BJ (cell line): ENCODE data around the gene GRM5. TPM values are rescaled to one million over a fixed set of nuclear protein-coding genes. Genes with fewer than 3 reads are reported as not detected.
"Not testable (repeated sequence)": the region's sequence is repeated elsewhere in the genome, so short reads cannot be mapped to it uniquely, and the experiment has no call there.

ENCODE experiments used
- CTCF ChIA-PET: fragments of 350-600 bp; formaldehyde crosslinking; extraction: SDS; loops from one replicate; lab custom pipeline; 2021; ENCODE audit warnings: antibody characterized with exemption, inconsistent platforms; lab: Yijun Ruan, JAX
- POLR2A ChIA-PET: fragments of 300-600 bp; sonication (Branson Sonifier 250); formaldehyde crosslinking; extraction: SDS; loops from one replicate; lab custom pipeline; 2021; ENCODE audit warnings: antibody characterized with exemption; lab: Charles Lee
- DNase-seq: peaks from one replicate; pipeline ENCODE4 v3.0.0-alpha.2; 2011; ENCODE audit warnings: low read depth
- H3K27me3 ChIP-seq: 2 replicates; pipeline ENCODE4 v1.6.0; 2011; ENCODE audit warnings: low read length; ENCODE audit not compliant: control insufficient read depth, insufficient read depth
- H3K36me3 ChIP-seq: 2 replicates; pipeline ENCODE4 v1.5.1; 2011; ENCODE audit warnings: low read length; ENCODE audit not compliant: control insufficient read depth, insufficient read depth
- H3K4me3 ChIP-seq: 2 replicates; pipeline ENCODE4 v1.5.1; 2011; ENCODE audit warnings: low read depth, mild to moderate bottlenecking, control low read depth, low read length
- polyA plus RNA-seq: library from polyadenylated mRNA; depleted of rRNA; stranded (reverse); fragments of >200 nt; gene quantifications from 2 replicates; pipeline ENCODE4 v1.2.3, GENCODE V29; 2011
- TF ChIP-seq, protein P1 (sequence below): IDR thresholded peaks from 2 replicates; pipeline ENCODE4 v1.5.1; 2011; ENCODE audit warnings: low read depth, mild to moderate bottlenecking, control low read depth, inconsistent platforms, low read length, moderate library complexity; ENCODE audit not compliant: insufficient read depth

Gene GRM5
- polyA plus RNA-seq, 1 experiment, result not detected

GRCh38 chr11:88474655-88475054, 591.1 kb downstream of the GRM5 start:
- H3K27me3 ChIP-seq, result no peaks in the 10 kb centered on the region
- H3K4me3 ChIP-seq, result no peak overlapping the region
- TF ChIP-seq, protein P1, sequence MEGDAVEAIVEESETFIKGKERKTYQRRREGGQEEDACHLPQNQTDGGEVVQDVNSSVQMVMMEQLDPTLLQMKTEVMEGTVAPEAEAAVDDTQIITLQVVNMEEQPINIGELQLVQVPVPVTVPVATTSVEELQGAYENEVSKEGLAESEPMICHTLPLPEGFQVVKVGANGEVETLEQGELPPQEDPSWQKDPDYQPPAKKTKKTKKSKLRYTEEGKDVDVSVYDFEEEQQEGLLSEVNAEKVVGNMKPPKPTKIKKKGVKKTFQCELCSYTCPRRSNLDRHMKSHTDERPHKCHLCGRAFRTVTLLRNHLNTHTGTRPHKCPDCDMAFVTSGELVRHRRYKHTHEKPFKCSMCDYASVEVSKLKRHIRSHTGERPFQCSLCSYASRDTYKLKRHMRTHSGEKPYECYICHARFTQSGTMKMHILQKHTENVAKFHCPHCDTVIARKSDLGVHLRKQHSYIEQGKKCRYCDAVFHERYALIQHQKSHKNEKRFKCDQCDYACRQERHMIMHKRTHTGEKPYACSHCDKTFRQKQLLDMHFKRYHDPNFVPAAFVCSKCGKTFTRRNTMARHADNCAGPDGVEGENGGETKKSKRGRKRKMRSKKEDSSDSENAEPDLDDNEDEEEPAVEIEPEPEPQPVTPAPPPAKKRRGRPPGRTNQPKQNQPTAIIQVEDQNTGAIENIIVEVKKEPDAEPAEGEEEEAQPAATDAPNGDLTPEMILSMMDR, result no peak
- no peak for DNase-seq
- H3K36me3 ChIP-seq, result no peaks in the 10 kb centered on the region
- POLR2A ChIA-PET, result no interaction called here
- CTCF ChIA-PET, result interaction anchor here (1.0 kb wide), 1 partner anchor 10 kb away, joined by 5 read pairs; no protein-coding TSS in a partner anchor

GRCh38 chr11:88469561-88470225, 596.1 kb downstream of the GRM5 start:
- ChIA-PET POLR2A (no interaction called here), CTCF (no interaction called here)
- H3K27me3 ChIP-seq, result no peaks in the 10 kb centered on the region
- TF ChIP-seq, protein P1, result no peak
- no peak overlapping the region for H3K4me3 ChIP-seq
- H3K36me3 ChIP-seq, result no peaks in the 10 kb centered on the region
- DNase-seq, result no peak

DNA sequence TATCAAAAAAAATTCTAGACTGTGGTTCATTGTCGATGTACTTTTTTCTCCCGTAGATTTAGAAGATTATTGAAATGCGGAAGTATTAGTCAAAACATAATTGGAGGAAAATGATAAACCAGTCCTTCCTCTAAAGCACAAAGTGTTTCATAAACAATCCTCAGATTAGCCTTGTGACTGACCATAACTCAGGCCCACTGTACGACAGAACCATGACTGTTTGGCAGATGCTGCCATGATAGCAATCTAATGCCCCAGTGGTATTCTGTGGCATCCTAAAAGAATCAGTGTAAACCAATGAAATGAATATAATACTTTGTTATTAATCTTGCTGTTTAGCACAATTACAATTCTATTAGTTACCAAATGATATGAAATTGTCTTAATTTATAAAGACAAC, 601.3 kb downstream of the GRM5 start:
- Histone ChIP-seq H3K27me3 (no peaks in the 10 kb centered on the region), H3K36me3 (no peaks in the 10 kb centered on the region), H3K4me3 (no peak overlapping the region)
- ChIA-PET POLR2A (no interaction called here), CTCF (no interaction called here)
- no peak for DNase-seq
- TF ChIP-seq, protein P1, result no peak

DNA sequence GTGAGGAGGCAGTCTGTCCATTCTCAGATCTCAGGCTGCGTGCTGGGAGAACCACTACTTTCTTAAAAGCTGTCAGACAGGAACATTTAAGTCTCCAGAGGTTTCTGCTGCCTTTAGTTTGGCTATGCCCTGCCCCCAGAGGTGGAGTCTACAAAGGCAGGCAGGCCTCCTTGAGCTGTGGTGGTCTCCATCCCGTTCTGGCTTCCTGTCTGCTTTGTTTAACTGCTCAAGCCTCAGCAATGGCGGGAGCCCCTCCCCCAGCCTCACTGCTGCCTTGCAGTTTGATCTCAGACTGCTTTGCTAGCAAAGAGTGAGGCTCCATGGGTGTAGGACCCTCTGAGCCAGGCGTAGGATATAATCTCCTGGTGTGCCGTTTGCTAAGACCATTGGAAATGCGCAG, 602.5 kb downstream of the GRM5 start:
- H3K4me3 ChIP-seq, DNase-seq, POLR2A ChIA-PET, H3K36me3 ChIP-seq, H3K27me3 ChIP-seq: not testable (repeated sequence)
- CTCF ChIA-PET, result interaction anchor here (0.6 kb wide), 1 partner anchor 20 kb away, joined by 3 read pairs; no protein-coding TSS in a partner anchor

GRCh38 chr11:88458047-88458446, 607.7 kb downstream of the GRM5 start:
- H3K36me3 ChIP-seq, H3K27me3 ChIP-seq, DNase-seq, POLR2A ChIA-PET, CTCF ChIA-PET, H3K4me3 ChIP-seq: not testable (repeated sequence)

DNA sequence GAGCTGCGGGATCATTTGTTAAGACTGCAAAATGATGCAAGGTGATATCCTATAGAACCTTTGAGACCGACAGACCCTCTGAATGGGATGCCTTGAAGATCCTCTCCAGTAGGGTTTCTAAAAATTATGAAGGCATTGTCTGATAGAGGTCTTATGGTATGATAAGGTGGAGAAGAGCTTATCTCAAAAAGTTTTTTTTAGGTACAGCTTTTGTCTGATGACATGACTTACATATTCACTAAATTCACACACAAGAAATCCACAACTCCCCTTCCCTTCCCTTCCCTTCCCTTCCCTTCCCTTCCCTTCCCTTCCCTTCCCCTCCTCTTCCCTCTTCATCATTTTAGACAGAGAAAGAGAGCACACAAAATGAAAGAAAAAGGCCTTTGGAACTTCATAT, 609.8 kb downstream of the GRM5 start:
- ChIA-PET CTCF (no interaction called here), POLR2A (no interaction called here)
- no peak for DNase-seq
- TF ChIP-seq, protein P1, result no peak
- Histone ChIP-seq H3K27me3 (no peaks in the 10 kb centered on the region), H3K36me3 (no peaks in the 10 kb centered on the region), H3K4me3 (no peak overlapping the region)
